Astrocyte (in vitro differentiated cells and primary cell): ENCODE measurements around the gene RTP4.

ENCODE experiments used
- EZH2 ChIP-seq: IDR thresholded peaks from 2 replicates; pipeline ENCODE4 v1.6.1; 2012; ENCODE audit warnings: mild to moderate bottlenecking, low read length, inconsistent platforms; ENCODE audit not compliant: insufficient read depth
- TF ChIP-seq, protein P1 (sequence below): IDR thresholded peaks from 2 replicates; pipeline ENCODE4 v1.5.1; 2011; ENCODE audit warnings: low read depth, mild to moderate bottlenecking, inconsistent platforms, low read length, moderate library complexity; ENCODE audit not compliant: insufficient read depth

- TF ChIP-seq, protein P1, sequence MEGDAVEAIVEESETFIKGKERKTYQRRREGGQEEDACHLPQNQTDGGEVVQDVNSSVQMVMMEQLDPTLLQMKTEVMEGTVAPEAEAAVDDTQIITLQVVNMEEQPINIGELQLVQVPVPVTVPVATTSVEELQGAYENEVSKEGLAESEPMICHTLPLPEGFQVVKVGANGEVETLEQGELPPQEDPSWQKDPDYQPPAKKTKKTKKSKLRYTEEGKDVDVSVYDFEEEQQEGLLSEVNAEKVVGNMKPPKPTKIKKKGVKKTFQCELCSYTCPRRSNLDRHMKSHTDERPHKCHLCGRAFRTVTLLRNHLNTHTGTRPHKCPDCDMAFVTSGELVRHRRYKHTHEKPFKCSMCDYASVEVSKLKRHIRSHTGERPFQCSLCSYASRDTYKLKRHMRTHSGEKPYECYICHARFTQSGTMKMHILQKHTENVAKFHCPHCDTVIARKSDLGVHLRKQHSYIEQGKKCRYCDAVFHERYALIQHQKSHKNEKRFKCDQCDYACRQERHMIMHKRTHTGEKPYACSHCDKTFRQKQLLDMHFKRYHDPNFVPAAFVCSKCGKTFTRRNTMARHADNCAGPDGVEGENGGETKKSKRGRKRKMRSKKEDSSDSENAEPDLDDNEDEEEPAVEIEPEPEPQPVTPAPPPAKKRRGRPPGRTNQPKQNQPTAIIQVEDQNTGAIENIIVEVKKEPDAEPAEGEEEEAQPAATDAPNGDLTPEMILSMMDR, result no peak
- no peak for TF ChIP-seq EZH2
Observed at GRCh38 chr3:187325632-187326031, 42.6 kb upstream of the RTP4 start.
